GM12878 (cell line): Measurements from ENCODE around the gene RAB44. TPM values are rescaled to one million over a fixed set of nuclear protein-coding genes. Genes with fewer than 3 reads are reported as not detected.
A peak's percentile ranks its signal among the peaks of the same experiment; 100 is the strongest.

ENCODE experiments used
- ATF7 ChIP-seq: fragments of 450-650 bp; IDR thresholded peaks from 2 replicates; pipeline ENCODE4 v1.6.1; 2016; ENCODE audit warnings: low read depth, mild to moderate bottlenecking
- BCL11A ChIP-seq: IDR thresholded peaks from 2 replicates; pipeline ENCODE4 v1.6.1; 2011; ENCODE audit warnings: low read depth, low read length
- CHD4 ChIP-seq: fragments of 200-600 bp; sonication (generic); IDR thresholded peaks from 2 replicates; pipeline ENCODE4 v1.6.1; 2016; ENCODE audit warnings: mild to moderate bottlenecking
- DPF2 ChIP-seq: fragments of 450-650 bp; IDR thresholded peaks from 2 replicates; pipeline ENCODE4 v1.6.1; 2017; ENCODE audit warnings: mild to moderate bottlenecking
- EED ChIP-seq: sonication (generic); IDR thresholded peaks from 2 replicates; pipeline ENCODE4 v1.6.1; 2016; ENCODE audit warnings: antibody characterized with exemption, low read depth
- EGR1 ChIP-seq, 2 experiments: IDR thresholded peaks; 1 replicate in 1 of 2; 2 replicates in 1 of 2; pipeline ENCODE4 v1.6.1; 2011 to 2012; ENCODE audit warnings: low read depth in 2 of 2, low read length in 2 of 2, borderline replicate concordance in 1 of 2, mild to moderate bottlenecking in 1 of 2, moderate library complexity in 1 of 2
- HDGF ChIP-seq: fragments of 450-650 bp; IDR thresholded peaks from 2 replicates; pipeline ENCODE4 v1.6.1; 2016; ENCODE audit warnings: antibody characterized with exemption
- IKZF1 ChIP-seq: fragments of 450-650 bp; conservative IDR thresholded peaks from 2 replicates; pipeline ENCODE4 v1.6.1; 2017; ENCODE audit warnings: antibody characterized with exemption, mild to moderate bottlenecking
- IKZF2 ChIP-seq, 2 experiments: fragments of 450-650 bp; IDR thresholded peaks; 2 replicates each; pipeline ENCODE4 v1.6.1; 2017; ENCODE audit warnings: mild to moderate bottlenecking in 2 of 2, moderate library complexity in 2 of 2
- LARP7 ChIP-seq: fragments of 450-650 bp; IDR thresholded peaks from 2 replicates; pipeline ENCODE4 v1.6.1; 2017; ENCODE audit warnings: mild to moderate bottlenecking
- MTA2 ChIP-seq: fragments of 450-650 bp; IDR thresholded peaks from 2 replicates; pipeline ENCODE4 v1.6.1; 2016; ENCODE audit warnings: low read depth, mild to moderate bottlenecking, moderate library complexity
- MYC ChIP-seq: IDR thresholded peaks from 2 replicates; pipeline ENCODE4 v1.6.1; 2011; ENCODE audit warnings: mild to moderate bottlenecking, low read length, moderate library complexity, inconsistent platforms; ENCODE audit not compliant: insufficient read depth, insufficient replicate concordance, insufficient read length, severe bottlenecking
- NBN ChIP-seq: fragments of 450-650 bp; IDR thresholded peaks from 2 replicates; pipeline ENCODE4 v1.6.1; 2016
- NFXL1 ChIP-seq: fragments of 450-650 bp; IDR thresholded peaks from 2 replicates; pipeline ENCODE4 v1.6.1; 2017; ENCODE audit warnings: antibody characterized with exemption, mild to moderate bottlenecking, borderline replicate concordance
- POLR2AphosphoS5 ChIP-seq: IDR thresholded peaks from 2 replicates; pipeline ENCODE4 v1.6.1; 2011; ENCODE audit warnings: mild to moderate bottlenecking, low read length, inconsistent platforms
- RB1 ChIP-seq: fragments of 450-650 bp; formaldehyde crosslinking; IDR thresholded peaks from 2 replicates; pipeline ENCODE4 v1.6.1; 2017; ENCODE audit warnings: mild to moderate bottlenecking, borderline replicate concordance
- RCOR1 ChIP-seq: conservative IDR thresholded peaks from 2 replicates; pipeline ENCODE4 v1.6.1; 2012; ENCODE audit warnings: low read depth, low read length, improper control_type of control experiment
- RELA ChIP-seq: fragments of 450-650 bp; IDR thresholded peaks from 2 replicates; pipeline ENCODE4 v1.8.0; 2014; ENCODE audit warnings: borderline replicate concordance; ENCODE audit not compliant: partially characterized antibody
- RUNX3 ChIP-seq: IDR thresholded peaks from 2 replicates; pipeline ENCODE4 v1.6.1; 2012; ENCODE audit warnings: low read length, inconsistent platforms
- SIX5 ChIP-seq: IDR thresholded peaks from 2 replicates; pipeline ENCODE4 v1.6.1; 2011; ENCODE audit warnings: mild to moderate bottlenecking, low read depth, low read length, moderate library complexity; ENCODE audit not compliant: severe bottlenecking
- SMAD1 ChIP-seq: fragments of 450-650 bp; IDR thresholded peaks from 2 replicates; pipeline ENCODE4 v1.6.1; 2018; ENCODE audit warnings: mild to moderate bottlenecking, low read depth; ENCODE audit not compliant: partially characterized antibody
- SMARCA5 ChIP-seq: fragments of 450-650 bp; IDR thresholded peaks from 2 replicates; pipeline ENCODE4 v1.6.1; 2017; ENCODE audit warnings: mild to moderate bottlenecking
- SPI1 ChIP-seq: IDR thresholded peaks from 2 replicates; pipeline ENCODE4 v1.6.1; 2011; ENCODE audit warnings: low read depth, mild to moderate bottlenecking, low read length, moderate library complexity, borderline replicate concordance; ENCODE audit not compliant: insufficient read depth
- ZBED1 ChIP-seq: IDR thresholded peaks from 2 replicates; pipeline ENCODE4 v1.6.1; 2016; ENCODE audit warnings: borderline replicate concordance
- polyA plus RNA-seq, 11 experiments: library from polyadenylated mRNA; depleted of rRNA in 4 of 11; unstranded in 6 of 11; stranded (reverse) in 5 of 11; fragments of >200 nt; fragmentation: Nextera tagmentation in 4 of 11; fragmentation: Illumina TruSeq in 1 of 11; extraction: Ambion mirVana in 4 of 11; extraction: Trizol in 1 of 11; gene quantifications; 1 replicate in 1 of 11; 2 replicates in 10 of 11; pipeline versions ENCODE4 v1.2.1 to v1.2.3, GENCODE V29; 2011 to 2016; ENCODE audit warnings: inconsistent platforms in 2 of 11, missing spikeins in 2 of 11, low read depth in 1 of 11
- total RNA-seq, 4 experiments: library from RNA; depleted of rRNA in 3 of 4; stranded (reverse); fragments of >200 nt in 3 of 4; fragmentation: Illumina TruSeq in 1 of 4; extraction: Trizol in 1 of 4; gene quantifications; 2 replicates each; pipeline versions ENCODE4 v1.2.1 to v1.2.3, GENCODE V29; 2013 to 2021
- TF ChIP-seq, protein P1 (sequence below): fragments of 450-650 bp; IDR thresholded peaks from 2 replicates; pipeline ENCODE4 v1.6.1; 2017; ENCODE audit warnings: mild to moderate bottlenecking, moderate library complexity
- TF ChIP-seq, protein P2 (sequence below): fragments of 450-650 bp; IDR thresholded peaks from 2 replicates; pipeline ENCODE4 v1.6.1; 2017; ENCODE audit warnings: mild to moderate bottlenecking, low read depth, inconsistent platforms; ENCODE audit not compliant: poor library complexity, severe bottlenecking

RAB44 gene
- total and polyA plus RNA-seq, 10 of the 15 experiments (the other 5 are each of a cell fraction or from before 2014, with no cell fraction given): 0.01 to 0.08 (median 0.05) TPM; not detected in 2

DNA sequence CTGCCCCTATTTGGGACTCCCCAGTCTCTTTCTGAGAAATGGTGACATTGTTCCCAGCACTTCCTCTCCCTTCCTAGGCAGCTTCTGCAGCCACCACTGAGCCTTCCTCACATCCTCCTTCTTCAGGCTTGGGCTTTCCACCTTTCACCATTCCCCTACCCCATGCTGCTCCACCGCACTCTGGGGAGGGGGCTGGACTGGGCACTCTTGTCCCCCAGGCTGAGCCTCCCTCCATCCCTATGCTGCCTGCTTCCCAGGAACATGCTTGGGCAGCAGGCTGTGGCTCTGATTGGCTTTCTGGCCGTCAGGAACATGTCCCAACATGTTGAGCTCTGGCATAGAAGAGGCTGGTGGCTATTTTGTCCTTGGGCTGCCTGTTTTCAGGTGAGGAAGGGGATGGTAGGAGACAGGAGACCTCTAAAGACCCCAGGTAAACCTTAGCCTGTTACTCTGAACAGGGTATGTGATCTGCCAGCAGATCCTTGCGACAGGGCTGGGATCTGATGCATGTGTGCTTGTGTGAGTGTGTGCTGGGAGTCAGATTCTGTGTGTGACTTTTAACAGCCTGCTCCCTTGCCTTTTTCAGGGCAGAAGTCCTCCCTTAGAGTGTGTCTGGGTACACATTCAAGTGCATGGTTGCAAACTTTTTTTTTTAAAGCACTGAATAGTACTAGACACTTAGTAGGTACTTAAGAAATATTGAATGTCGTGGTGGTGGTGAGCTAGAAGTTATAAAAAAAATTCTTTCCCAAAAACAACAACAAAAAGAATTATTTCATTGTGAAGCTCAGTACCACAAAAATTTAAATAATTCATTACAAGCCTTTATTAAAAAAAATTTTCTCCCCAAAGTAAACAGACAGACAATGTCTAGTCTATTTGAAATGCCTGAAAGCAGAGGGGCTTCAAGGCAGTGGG is 21.2 kb upstream of the RAB44 start (continued):
- TF ChIP-seq DPF2 (peak; percentile 30; the same call in 1 of the 2 replicates), RCOR1 (no peak), ZBED1 (0 out of 2 replicates have a peak, but pooled peaks have one; percentile 22), RB1 (0 out of 2 replicates have a peak, but pooled peaks have one; percentile 44), MYC (no peak), NBN (0 out of 2 replicates have a peak, but pooled peaks have one; percentile 20), ATF7 (no peak), NFXL1 (no peak), IKZF2 (IDR thresholded peaks at IDR 0.05) (peak; percentile 90 to 93), RUNX3 (peak; percentile 19; the same call in 1 of the 2 replicates), SPI1 (peak; percentile 82), HDGF (peak; percentile 89), BCL11A (no peak), LARP7 (no peak), MTA2 (peak; percentile 30), POLR2AphosphoS5 (peak; percentile 55), SMARCA5 (peak; percentile 16; the same call in 1 of the 2 replicates), EGR1 (IDR thresholded peaks at IDR 0.05; ENCODE audit: borderline replicate concordance in 1 of 2, low read depth in 2 of 2, low read length in 2 of 2) (no peak), EED (peak; percentile 87), SMAD1 (no peak), SIX5 (no peak), CHD4 (no peak), IKZF1 (peak; percentile 89), RELA (no peak)
- TF ChIP-seq, protein P1, sequence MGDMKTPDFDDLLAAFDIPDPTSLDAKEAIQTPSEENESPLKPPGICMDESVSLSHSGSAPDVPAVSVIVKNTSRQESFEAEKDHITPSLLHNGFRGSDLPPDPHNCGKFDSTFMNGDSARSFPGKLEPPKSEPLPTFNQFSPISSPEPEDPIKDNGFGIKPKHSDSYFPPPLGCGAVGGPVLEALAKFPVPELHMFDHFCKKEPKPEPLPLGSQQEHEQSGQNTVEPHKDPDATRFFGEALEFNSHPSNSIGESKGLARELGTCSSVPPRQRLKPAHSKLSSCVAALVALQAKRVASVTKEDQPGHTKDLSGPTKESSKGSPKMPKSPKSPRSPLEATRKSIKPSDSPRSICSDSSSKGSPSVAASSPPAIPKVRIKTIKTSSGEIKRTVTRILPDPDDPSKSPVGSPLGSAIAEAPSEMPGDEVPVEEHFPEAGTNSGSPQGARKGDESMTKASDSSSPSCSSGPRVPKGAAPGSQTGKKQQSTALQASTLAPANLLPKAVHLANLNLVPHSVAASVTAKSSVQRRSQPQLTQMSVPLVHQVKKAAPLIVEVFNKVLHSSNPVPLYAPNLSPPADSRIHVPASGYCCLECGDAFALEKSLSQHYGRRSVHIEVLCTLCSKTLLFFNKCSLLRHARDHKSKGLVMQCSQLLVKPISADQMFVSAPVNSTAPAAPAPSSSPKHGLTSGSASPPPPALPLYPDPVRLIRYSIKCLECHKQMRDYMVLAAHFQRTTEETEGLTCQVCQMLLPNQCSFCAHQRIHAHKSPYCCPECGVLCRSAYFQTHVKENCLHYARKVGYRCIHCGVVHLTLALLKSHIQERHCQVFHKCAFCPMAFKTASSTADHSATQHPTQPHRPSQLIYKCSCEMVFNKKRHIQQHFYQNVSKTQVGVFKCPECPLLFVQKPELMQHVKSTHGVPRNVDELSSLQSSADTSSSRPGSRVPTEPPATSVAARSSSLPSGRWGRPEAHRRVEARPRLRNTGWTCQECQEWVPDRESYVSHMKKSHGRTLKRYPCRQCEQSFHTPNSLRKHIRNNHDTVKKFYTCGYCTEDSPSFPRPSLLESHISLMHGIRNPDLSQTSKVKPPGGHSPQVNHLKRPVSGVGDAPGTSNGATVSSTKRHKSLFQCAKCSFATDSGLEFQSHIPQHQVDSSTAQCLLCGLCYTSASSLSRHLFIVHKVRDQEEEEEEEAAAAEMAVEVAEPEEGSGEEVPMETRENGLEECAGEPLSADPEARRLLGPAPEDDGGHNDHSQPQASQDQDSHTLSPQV: no peak
- TF ChIP-seq, protein P2, sequence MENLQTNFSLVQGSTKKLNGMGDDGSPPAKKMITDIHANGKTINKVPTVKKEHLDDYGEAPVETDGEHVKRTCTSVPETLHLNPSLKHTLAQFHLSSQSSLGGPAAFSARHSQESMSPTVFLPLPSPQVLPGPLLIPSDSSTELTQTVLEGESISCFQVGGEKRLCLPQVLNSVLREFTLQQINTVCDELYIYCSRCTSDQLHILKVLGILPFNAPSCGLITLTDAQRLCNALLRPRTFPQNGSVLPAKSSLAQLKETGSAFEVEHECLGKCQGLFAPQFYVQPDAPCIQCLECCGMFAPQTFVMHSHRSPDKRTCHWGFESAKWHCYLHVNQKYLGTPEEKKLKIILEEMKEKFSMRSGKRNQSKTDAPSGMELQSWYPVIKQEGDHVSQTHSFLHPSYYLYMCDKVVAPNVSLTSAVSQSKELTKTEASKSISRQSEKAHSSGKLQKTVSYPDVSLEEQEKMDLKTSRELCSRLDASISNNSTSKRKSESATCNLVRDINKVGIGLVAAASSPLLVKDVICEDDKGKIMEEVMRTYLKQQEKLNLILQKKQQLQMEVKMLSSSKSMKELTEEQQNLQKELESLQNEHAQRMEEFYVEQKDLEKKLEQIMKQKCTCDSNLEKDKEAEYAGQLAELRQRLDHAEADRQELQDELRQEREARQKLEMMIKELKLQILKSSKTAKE: peak; percentile 19
